Right lobe of liver (tissue), 6 donors: ENCODE measurements around the gene CDKN3. TPM values are rescaled to one million over a fixed set of nuclear protein-coding genes. Genes with fewer than 3 reads are reported as not detected.
"Not testable (repeated sequence)": the region's sequence is repeated elsewhere in the genome, so short reads cannot be mapped to it uniquely, and the experiment has no call there.

Experiments
- ATAC-seq, 4 donors: fragments of 200-7000 bp; cut with Tn5 transposase; one replicate each; pipeline ENCODE4 v1.9.1; 2020; ENCODE audit warnings: mild to moderate bottlenecking in 4 of 4, moderate library complexity in 4 of 4
- DNase-seq, 3 donors: peaks; one replicate each; pipeline ENCODE4 v3.0.0-alpha.2; 2020
- H3K27ac ChIP-seq, 3 donors: fragments of 200-600 bp; one replicate each; pipeline ENCODE4 v1.8.0; 2022
- H3K27me3 ChIP-seq, 2 donors: fragments of 200-600 bp; one replicate each; pipeline ENCODE4 v1.8.0; 2022
- H3K36me3 ChIP-seq, 4 donors: fragments of 200-600 bp; sonication (generic) in 1 of 4; one replicate each; pipeline versions ENCODE4 v1.5.1 to v1.8.0; 2017 to 2022; ENCODE audit warnings: control low read depth in 1 of 4
- H3K4me1 ChIP-seq, 4 donors: fragments of 200-600 bp; sonication (generic) in 1 of 4; one replicate each; pipeline versions ENCODE4 v1.5.1 to v1.8.0; 2017 to 2022; ENCODE audit warnings: control low read depth in 1 of 4
- H3K4me3 ChIP-seq, 3 donors: fragments of 200-600 bp; one replicate each; pipeline ENCODE4 v1.8.0; 2022
- H3K9me3 ChIP-seq, 4 donors: fragments of 200-600 bp; sonication (generic) in 1 of 4; one replicate each; pipeline versions ENCODE4 v1.5.1 to v1.8.0; 2017 to 2022; ENCODE audit warnings: control low read depth in 1 of 4
- CTCF ChIP-seq, 4 donors: fragments of 200-600 bp in 3 of 4; fragments of 450-650 bp in 1 of 4; IDR thresholded peaks; one replicate each; pipeline versions ENCODE4 v1.5.1 to v1.8.0; 2016 to 2022; ENCODE audit warnings: antibody characterized with exemption in 4 of 4, mild to moderate bottlenecking in 2 of 4
- POLR2A ChIP-seq: fragments of 450-650 bp; IDR thresholded peaks from one replicate; pipeline ENCODE4 v1.6.1; 2017; ENCODE audit warnings: antibody characterized with exemption, mild to moderate bottlenecking
- WGBS: methylation state at CpG from one replicate; pipeline ENCODE4 v1.1.6; 2018; ENCODE audit warnings: low coverage, low lambda C conversion rate; ENCODE audit not compliant: insufficient coverage; ENCODE audit errors: missing lambda C conversion rate; 5-methylcytosine and 5-hydroxymethylcytosine counted together
- intact Hi-C, 2 donors: fragments of 100-400 bp; cut with DNase I; formaldehyde crosslinking; loops; one replicate each; pipeline versions ENCODE4 v1.11.2 to v1.14.1; 2022
- total RNA-seq, 6 experiments: library from RNA; depleted of rRNA in 2 of 6; stranded (reverse); fragments of >200 nt in 2 of 6; fragmentation: NEBNext Ultra II Directional in 3 of 6; extraction: Animal tissue kit (Norgen Biotek cat#: 25700) in 3 of 6; gene quantifications; one replicate each; pipeline versions ENCODE4 v1.1.0 to v1.2.4, GENCODE V29; 2016 to 2023
- donor health status: DM: no; HTN: yes; CAD: no.
- donor health status: DM: no; HTN: no; CAD: no.
- donor health status: DM: no; HTN: no; CAD: no.
- donor health status: DM: no; HTN: yes; CAD: no.
- donor health status: DM: no; HTN: yes; CAD: no.

CDKN3 gene
- total RNA-seq, 6 experiments from 2014 or later: 0.59 to 7.3 (median 2.4) TPM; not detected in 1

GRCh38 chr14:54438703-54439102, 41.9 kb downstream of the CDKN3 start:
- no peak overlapping the region for H3K4me3 ChIP-seq
- H3K27me3 ChIP-seq: no peaks in the 10 kb centered on the region
- no peak for TF ChIP-seq POLR2A
- no peak for TF ChIP-seq CTCF (IDR thresholded peaks at IDR 0.05)
- no peak overlapping the region for H3K27ac ChIP-seq
- H3K36me3 ChIP-seq: no peaks in the 10 kb centered on the region
- DNase-seq: no peak
- intact Hi-C loops: no loop called here
- no peak for ATAC-seq
- peaks cover 0 to 59% (median 5%) of the 10 kb centered on the region in 4 donors for H3K4me1 ChIP-seq
- no peaks in the 10 kb centered on the region for H3K9me3 ChIP-seq
- WGBS: 88% methylated on average over 4 of the region's 4 CpGs

GRCh38 chr14:54440037-54440436, 43.2 kb downstream of the CDKN3 start:
- ATAC-seq (no peak), DNase-seq (no peak)
- peak overlapping the region; percentile 63 to 73 (median 65) for H3K4me3 ChIP-seq
- intact Hi-C loops: no loop called here
- 31% methylated on average over 7 of the region's 7 CpGs for WGBS
- no peaks in the 10 kb centered on the region for H3K9me3 ChIP-seq
- no peaks in the 10 kb centered on the region for H3K36me3 ChIP-seq
- H3K27ac ChIP-seq: peak overlapping the region; percentile 82 to 94 (median 90)
- H3K4me1 ChIP-seq: peaks cover 0 to 48% (median 5%) of the 10 kb centered on the region in 4 donors
- TF ChIP-seq POLR2A: no peak
- no peak for TF ChIP-seq CTCF (IDR thresholded peaks at IDR 0.05)
- H3K27me3 ChIP-seq: no peaks in the 10 kb centered on the region

GRCh38 chr14:54440476-54440872, 43.7 kb downstream of the CDKN3 start:
- Histone ChIP-seq H3K36me3 (no peaks in the 10 kb centered on the region), H3K9me3 (no peaks in the 10 kb centered on the region), H3K4me3 (peak overlapping the region; percentile 63 to 73 (median 65)), H3K27me3 (no peaks in the 10 kb centered on the region), H3K27ac (peak overlapping the region; percentile 82 to 94 (median 90)), H3K4me1 (peaks cover 0 to 44% (median 5%) of the 10 kb centered on the region in 4 donors)
- DNase-seq (no peak), ATAC-seq (peak; percentile 14 to 50 (median 26))
- 0% methylated on average over 5 of the region's 5 CpGs for WGBS
- TF ChIP-seq CTCF (IDR thresholded peaks at IDR 0.05) (peak in 1 of 4 donors; percentile 4), POLR2A (no peak)
- intact Hi-C loops: no loop called here

- Histone ChIP-seq H3K36me3 (no peaks in the 10 kb centered on the region), H3K27ac (peak within 1 kb of the TSS; percentile 82 to 94 (median 90)), H3K9me3 (no peaks in the 10 kb centered on the region), H3K4me1 (peaks cover 0 to 39% (median 6%) of the 10 kb centered on the region in 4 donors), H3K27me3 (no peaks in the 10 kb centered on the region), H3K4me3 (peak within 1 kb of the TSS; percentile 63 to 73 (median 65))
- WGBS: under 1% methylated on average over 28 of the region's 100 CpGs
- DNase-seq: peak; percentile 94 to 95 (median 94)
- TF ChIP-seq CTCF (IDR thresholded peaks at IDR 0.05) (peak; percentile 96 to 98 (median 98)), POLR2A (peak; percentile 90)
- intact Hi-C loops: no loop called here
- peak; percentile 93 to 97 (median 96) for ATAC-seq
Measured at GRCh38 chr14:54440873-54441868, 44.4 kb downstream of the CDKN3 start, which contains the start of gene CNIH1. CNIH1 (minus strand) TSS chr14:54441374; CDS start chr14:54441327, 47 bp downstream.

GRCh38 chr14:54442961-54443360, 46.2 kb downstream of the CDKN3 start:
- H3K4me3 ChIP-seq, ATAC-seq, H3K27me3 ChIP-seq, H3K9me3 ChIP-seq, DNase-seq, H3K27ac ChIP-seq, H3K36me3 ChIP-seq, intact Hi-C loops: not testable (repeated sequence)
- no CpG with 5 or more reads among the region's 23 CpGs for WGBS
- H3K4me1 ChIP-seq: peaks cover 0 to 38% (median 13%) of the 10 kb centered on the region in 4 donors
